ENCODE data around the gene ZBTB18.

- TF ChIP-seq, protein P1, sequence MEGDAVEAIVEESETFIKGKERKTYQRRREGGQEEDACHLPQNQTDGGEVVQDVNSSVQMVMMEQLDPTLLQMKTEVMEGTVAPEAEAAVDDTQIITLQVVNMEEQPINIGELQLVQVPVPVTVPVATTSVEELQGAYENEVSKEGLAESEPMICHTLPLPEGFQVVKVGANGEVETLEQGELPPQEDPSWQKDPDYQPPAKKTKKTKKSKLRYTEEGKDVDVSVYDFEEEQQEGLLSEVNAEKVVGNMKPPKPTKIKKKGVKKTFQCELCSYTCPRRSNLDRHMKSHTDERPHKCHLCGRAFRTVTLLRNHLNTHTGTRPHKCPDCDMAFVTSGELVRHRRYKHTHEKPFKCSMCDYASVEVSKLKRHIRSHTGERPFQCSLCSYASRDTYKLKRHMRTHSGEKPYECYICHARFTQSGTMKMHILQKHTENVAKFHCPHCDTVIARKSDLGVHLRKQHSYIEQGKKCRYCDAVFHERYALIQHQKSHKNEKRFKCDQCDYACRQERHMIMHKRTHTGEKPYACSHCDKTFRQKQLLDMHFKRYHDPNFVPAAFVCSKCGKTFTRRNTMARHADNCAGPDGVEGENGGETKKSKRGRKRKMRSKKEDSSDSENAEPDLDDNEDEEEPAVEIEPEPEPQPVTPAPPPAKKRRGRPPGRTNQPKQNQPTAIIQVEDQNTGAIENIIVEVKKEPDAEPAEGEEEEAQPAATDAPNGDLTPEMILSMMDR (IDR thresholded peaks at IDR 0.05): no peak
- TF ChIP-seq EZH2 (IDR thresholded peaks at IDR 0.05): no peak
These were observed 29.7 kb upstream of the ZBTB18 start for GRCh38 chr1:244021427-244021826.

Data from neural progenitor cell (in vitro differentiated cells).